GM21786 (cell line): Measurements from ENCODE around the gene SNCA.

Experiments used
- ATAC-seq: cut with Tn5 transposase; IDR thresholded peaks from one replicate; pipeline ENCODE4 v1.9.1; 2021; ENCODE audit not compliant: unreplicated experiment

The SNCA gene

GRCh38 chr4:89814362-89814761 lies 22.6 kb downstream of the SNCA start:
- ATAC-seq: no peak

DNA sequence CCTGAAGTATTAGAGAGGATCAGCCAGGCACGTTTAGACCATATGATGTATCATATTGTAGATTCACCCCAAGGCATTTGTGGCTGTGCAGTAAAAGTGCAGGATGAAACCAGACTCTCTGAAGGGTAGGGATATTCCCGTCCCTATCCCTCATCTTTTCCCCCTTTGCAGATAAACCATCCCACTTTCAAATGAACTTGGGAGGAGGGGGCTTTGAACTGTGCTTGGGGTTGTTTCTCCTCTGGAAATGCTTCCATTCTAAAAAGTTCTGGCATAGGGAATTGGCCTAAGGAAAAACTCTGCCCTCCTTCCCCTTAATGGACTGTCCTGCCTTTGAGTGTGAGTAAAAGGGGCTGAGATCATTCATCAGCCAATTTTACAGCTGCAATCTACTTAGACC lies 23.8 kb downstream of the SNCA start:
- ATAC-seq: no peak

DNA sequence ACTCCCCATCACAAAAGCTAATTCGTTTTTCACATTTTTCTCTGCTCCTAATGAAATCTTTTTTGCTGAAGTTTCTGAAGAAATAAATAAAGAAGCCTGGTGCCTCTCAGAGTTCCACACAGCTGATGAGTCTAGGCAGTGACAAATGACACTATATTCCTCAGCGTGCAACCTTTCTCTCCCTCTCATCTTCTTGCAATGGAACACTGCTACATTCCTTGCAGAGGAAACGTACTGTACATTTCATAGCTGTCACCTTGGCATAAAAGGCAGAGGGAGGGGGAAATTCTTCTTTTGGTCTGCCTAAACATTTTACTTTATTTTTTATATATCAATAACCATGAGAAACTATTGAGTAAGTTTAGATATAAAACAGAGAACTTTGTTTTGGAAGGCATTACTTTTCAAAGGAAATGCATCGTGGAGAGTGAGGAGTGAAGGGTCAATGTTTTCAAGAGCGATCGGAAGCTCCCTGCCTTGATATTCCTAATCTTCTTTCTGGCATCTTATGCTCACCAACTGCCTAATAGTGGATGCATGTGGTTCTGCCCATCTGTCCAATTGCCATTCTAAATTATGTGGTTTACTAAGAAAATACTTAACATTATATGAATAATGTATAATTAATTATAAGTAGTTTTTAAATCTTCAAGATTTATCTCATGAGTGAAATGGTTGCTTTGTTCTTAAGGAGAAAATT lies 29.4 kb downstream of the SNCA start:
- no peak for ATAC-seq

- no peak for ATAC-seq
Observed at GRCh38 chr4:89805297-89805696, 31.7 kb downstream of the SNCA start.

- ATAC-seq: no peak
Observed at GRCh38 chr4:89803915-89804314, 33.0 kb downstream of the SNCA start.

DNA sequence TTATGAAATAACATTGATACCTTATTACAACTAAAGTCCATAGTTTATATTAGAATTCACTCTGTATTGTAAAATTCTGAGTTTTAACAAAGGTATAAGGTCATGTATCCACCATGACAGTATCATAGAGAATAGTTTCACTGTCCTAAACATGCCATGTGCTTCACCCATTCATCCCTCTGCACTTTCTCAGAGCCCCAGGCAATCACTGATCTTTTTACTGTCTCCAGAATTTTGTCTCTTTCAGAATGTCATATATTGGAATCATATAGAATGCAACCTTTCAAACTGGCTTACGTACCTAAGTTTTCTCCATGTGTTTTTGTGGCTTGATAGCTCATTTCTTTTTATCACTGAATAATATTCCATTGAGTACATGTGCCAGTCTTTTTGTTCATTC lies 33.9 kb downstream of the SNCA start:
- ATAC-seq: no peak

GRCh38 chr4:89800527-89801103 lies 36.3 kb downstream of the SNCA start:
- ATAC-seq: no peak

GRCh38 chr4:89800012-89800516 lies 36.9 kb downstream of the SNCA start:
- ATAC-seq: no peak

DNA sequence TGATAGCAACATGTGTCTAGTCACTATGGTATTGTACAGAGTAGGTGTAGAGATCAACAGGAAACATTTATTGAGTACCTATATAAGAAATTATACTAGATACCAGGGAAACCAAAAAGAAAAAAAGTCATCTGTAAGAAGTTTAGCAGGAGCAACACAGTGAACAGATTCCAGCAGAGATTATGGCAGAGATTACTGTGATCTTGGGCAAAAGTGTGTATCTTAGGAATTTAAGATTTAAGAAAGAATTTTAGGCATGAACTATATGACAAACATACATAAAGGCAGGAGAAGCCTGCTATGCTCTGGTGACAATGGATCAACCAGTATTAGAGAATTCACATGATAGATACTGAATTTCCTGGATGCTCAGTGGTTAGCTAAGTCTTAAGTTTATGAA lies 37.9 kb downstream of the SNCA start:
- ATAC-seq: no peak

GRCh38 chr4:89797117-89797516 lies 39.8 kb downstream of the SNCA start:
- ATAC-seq: no peak

DNA sequence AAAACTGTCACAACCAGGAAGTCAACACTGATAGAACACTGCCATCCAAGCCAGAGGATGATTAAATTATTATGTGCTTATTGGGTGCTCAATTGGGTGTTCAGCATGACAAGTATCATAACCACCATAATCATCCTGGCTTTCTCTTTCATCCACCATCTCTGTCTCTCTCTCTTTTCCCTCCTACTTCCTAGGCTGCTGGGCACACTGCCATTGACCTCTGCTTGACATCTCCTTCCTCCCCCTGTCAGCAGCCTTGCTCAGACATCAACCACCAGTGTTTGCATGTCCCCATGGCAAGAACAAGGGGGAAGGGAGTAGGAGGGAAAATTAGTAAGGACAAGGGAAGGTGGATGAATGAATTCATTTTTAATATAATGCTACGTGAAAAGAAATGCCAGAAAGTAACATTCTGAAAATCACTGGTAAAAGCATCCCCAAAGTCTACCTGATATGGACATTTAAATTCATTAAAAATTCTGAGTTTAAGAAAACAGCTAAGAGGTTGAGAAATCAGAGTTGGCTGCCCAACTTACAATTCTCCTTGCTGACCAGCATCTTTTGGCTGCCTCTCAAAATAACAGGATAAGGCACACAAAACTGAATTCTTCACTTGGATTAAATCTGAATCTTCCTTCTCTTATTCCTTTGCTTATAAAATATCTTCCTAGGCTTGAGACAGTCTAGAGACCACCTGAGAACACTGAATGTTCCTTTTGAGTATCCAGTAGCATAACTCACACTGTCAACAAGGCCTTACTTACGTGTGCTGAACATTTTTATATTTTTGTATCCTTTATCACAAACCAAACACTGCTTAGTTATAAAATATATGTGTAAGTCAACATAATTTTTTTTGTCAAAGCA lies 48.5 kb downstream of the SNCA start:
- no peak for ATAC-seq

DNA sequence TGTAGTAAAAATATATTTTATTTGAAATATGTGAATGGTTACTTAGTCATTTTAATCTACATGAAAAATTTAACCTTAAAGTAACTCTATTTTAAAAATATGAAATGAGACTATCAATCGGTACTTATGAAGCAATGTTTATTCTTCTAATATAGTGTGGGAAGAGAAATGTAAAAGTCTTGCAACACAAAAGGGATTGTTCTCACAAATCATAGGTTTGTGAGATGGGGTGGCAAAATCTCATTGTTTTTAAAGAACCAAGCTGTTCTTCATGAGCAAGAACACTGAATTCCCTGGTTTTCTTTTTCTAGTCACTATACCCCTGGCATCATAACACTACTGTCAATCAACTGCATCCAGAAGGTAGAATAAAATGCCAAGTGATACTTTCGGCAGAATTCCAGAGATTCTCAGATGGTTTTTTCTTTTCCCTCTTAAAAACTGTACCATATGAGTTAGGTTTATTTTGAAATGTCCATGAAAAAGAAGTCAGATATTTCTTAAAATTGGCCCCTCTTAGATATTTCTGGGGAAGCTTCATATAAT lies 52.2 kb downstream of the SNCA start:
- ATAC-seq: no peak

- ATAC-seq: no peak
Observed at GRCh38 chr4:89781321-89781720, 55.6 kb downstream of the SNCA start.

GRCh38 chr4:89773805-89774204 lies 63.2 kb downstream of the SNCA start:
- no peak for ATAC-seq

- ATAC-seq: no peak
Observed at GRCh38 chr4:89769856-89770255, 67.1 kb downstream of the SNCA start.

GRCh38 chr4:89767924-89768323 lies 69.0 kb downstream of the SNCA start:
- ATAC-seq: no peak

DNA sequence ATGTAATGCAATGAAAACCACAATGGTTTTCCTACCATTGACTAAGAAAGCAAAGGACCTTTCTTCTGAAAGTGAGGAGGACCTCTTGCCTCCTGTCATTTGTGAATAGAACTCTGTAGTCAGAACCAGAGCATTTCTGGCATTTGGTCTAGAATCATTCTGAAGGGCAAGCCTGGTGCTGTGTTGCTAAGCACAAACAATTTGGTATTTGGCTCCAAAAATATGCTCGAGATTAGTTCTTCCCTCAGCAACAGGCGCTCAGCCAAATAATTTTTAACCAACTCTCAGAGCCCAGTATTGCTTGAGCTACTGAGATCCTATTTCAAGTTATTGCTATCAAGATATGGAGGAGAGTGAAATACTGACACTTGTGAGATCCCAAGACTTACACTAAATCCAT lies 71.0 kb downstream of the SNCA start:
- no peak for ATAC-seq

GRCh38 chr4:89765528-89765927 lies 71.4 kb downstream of the SNCA start:
- no peak for ATAC-seq

GRCh38 chr4:89762311-89762710 lies 74.7 kb downstream of the SNCA start:
- ATAC-seq: no peak

DNA sequence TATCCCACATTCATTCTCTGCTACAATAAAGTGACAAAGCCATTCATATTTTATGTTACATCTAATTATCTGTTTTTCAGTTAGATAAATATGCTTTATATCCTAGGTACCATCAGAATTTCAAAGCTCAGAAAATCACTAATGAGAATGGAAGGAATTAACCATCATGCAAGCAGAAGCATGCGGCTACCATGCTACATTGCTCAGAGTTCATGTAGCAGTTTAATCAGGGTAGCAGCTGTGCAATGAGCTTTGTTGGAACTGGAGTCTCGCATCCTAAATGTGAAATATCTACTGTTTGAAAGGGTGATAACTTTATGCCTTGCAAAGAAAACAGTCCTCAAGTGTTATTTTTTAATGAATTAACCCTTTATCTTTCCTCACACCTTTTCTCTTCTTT lies 77.5 kb downstream of the SNCA start:
- ATAC-seq: no peak

DNA sequence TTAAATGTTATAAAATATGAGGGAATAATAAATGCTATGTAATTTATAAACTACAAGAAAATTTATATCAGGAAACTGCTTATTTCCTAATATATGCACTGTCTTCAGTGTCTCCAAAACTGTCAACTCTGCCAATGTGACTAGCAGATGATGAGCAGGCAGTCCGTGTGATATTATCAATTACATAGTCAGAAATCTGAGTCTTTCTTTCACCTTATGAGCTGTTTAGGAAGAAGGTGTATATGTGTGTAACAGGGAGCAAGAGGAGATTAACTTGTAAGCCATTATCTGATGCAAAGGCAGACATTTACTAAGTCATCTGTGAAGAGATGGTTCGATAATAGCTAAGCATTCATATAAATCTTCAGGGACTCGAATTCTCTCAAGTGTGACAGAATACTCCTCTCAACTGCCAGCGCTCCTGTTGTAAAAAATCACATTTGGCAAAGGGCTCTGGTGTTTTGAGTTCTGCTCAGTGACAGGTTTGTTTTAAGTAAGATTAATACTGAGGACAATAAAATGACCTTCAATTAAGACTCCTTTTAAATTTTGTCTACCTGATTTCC lies 79.7 kb downstream of the SNCA start:
- no peak for ATAC-seq
